ENCODE results near the gene BRD4.

BRD4 gene

GRCh38 chr19:15317392-15318071, 14.8 kb downstream of the BRD4 start:
- H3K27me3 ChIP-seq, result no peaks in the 10 kb centered on the region
- no peak for TF ChIP-seq CTCF (IDR thresholded peaks at IDR 0.05)
- H3K4me1 ChIP-seq (ENCODE audit: control insufficient read depth in 1 of 2, insufficient read depth in 1 of 2, low read depth in 1 of 2, low read length in 1 of 2), result peaks cover 41 to 57% of the 10 kb centered on the region in 2 experiments
- H3K36me3 ChIP-seq, result no peaks in the 10 kb centered on the region
- H3K27ac ChIP-seq, result peak overlapping the region; percentile 72
- H3K9me3 ChIP-seq, result no peaks in the 10 kb centered on the region
- no peak overlapping the region for H3K4me3 ChIP-seq (ENCODE audit: low read depth in 1 of 2, low read length in 1 of 2)

GRCh38 chr19:15316498-15316897, 15.8 kb downstream of the BRD4 start:
- no peak for TF ChIP-seq CTCF (IDR thresholded peaks at IDR 0.05)
- H3K27ac ChIP-seq, result peak overlapping the region; percentile 41
- no peaks in the 10 kb centered on the region for H3K36me3 ChIP-seq
- H3K9me3 ChIP-seq, result no peaks in the 10 kb centered on the region
- H3K4me1 ChIP-seq (ENCODE audit: control insufficient read depth in 1 of 2, insufficient read depth in 1 of 2, low read depth in 1 of 2, low read length in 1 of 2), result peaks cover 34 to 48% of the 10 kb centered on the region in 2 experiments
- H3K4me3 ChIP-seq (ENCODE audit: low read depth in 1 of 2, low read length in 1 of 2), result no peak overlapping the region
- H3K27me3 ChIP-seq, result no peaks in the 10 kb centered on the region

GRCh38 chr19:15315101-15315500, 17.2 kb downstream of the BRD4 start:
- Histone ChIP-seq H3K36me3 (no peaks in the 10 kb centered on the region), H3K27me3 (no peaks in the 10 kb centered on the region), H3K4me3 (ENCODE audit: low read depth in 1 of 2, low read length in 1 of 2) (no peak overlapping the region), H3K27ac (no peak overlapping the region), H3K9me3 (no peaks in the 10 kb centered on the region), H3K4me1 (ENCODE audit: control insufficient read depth in 1 of 2, insufficient read depth in 1 of 2, low read depth in 1 of 2, low read length in 1 of 2) (peaks cover 25 to 34% of the 10 kb centered on the region in 2 experiments)
- no peak for TF ChIP-seq CTCF (IDR thresholded peaks at IDR 0.05)

GRCh38 chr19:15313649-15314279, 18.6 kb downstream of the BRD4 start:
- H3K27me3 ChIP-seq, result no peaks in the 10 kb centered on the region
- peaks cover 21 to 29% of the 10 kb centered on the region in 2 experiments for H3K4me1 ChIP-seq (ENCODE audit: control insufficient read depth in 1 of 2, insufficient read depth in 1 of 2, low read depth in 1 of 2, low read length in 1 of 2)
- no peaks in the 10 kb centered on the region for H3K36me3 ChIP-seq
- H3K27ac ChIP-seq, result no peak overlapping the region
- TF ChIP-seq CTCF (IDR thresholded peaks at IDR 0.05), result no peak
- H3K9me3 ChIP-seq, result no peaks in the 10 kb centered on the region
- no peak overlapping the region for H3K4me3 ChIP-seq (ENCODE audit: low read depth in 1 of 2, low read length in 1 of 2)

- H3K9me3 ChIP-seq, result no peaks in the 10 kb centered on the region
- TF ChIP-seq CTCF (IDR thresholded peaks at IDR 0.05), result no peak
- H3K27ac ChIP-seq, result no peak overlapping the region
- peaks cover 14 to 21% of the 10 kb centered on the region in 2 experiments for H3K4me1 ChIP-seq (ENCODE audit: control insufficient read depth in 1 of 2, insufficient read depth in 1 of 2, low read depth in 1 of 2, low read length in 1 of 2)
- no peaks in the 10 kb centered on the region for H3K27me3 ChIP-seq
- H3K4me3 ChIP-seq (ENCODE audit: low read depth in 1 of 2, low read length in 1 of 2), result no peak overlapping the region
- no peaks in the 10 kb centered on the region for H3K36me3 ChIP-seq
Observed at GRCh38 chr19:15307169-15307568, 25.2 kb downstream of the BRD4 start.

All from neutrophil (primary cell).